Measurements from ENCODE around the gene CFAP410. TPM values are rescaled to one million over a fixed set of nuclear protein-coding genes. Genes with fewer than 3 reads are reported as not detected.

Gene CFAP410
- total RNA-seq, 3 donors from 2014 or later (not counting 1 experiment from before 2014, with no cell fraction given), result 43.6 to 47.4 (median 46.7) TPM

DNA sequence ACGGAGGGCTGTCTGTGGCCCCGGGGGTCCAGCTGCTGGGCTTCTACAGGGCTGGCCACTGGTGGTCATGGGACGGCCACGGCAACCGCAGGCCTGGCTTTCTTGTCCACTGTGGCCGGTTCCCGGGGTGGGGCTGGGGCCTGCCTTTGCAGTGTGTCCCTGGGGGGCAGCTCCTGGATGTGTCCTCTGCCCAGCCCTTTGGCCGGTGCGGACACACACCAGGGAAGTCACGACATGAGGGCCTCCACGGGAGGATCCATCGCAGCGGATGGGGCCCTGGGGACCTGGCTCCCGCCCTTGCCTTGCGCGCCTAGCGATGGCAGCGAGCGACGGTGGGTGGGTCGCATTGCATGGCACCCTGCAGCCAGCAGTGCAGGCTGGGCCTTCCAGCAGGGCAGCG lies 21.3 kb downstream of the CFAP410 start:
- Histone ChIP-seq H3K27me3 (ENCODE audit: control insufficient read depth, insufficient read depth, low read length) (no peaks in the 10 kb centered on the region), H3K4me1 (ENCODE audit: control insufficient read depth, insufficient read depth, low read length) (no peaks in the 10 kb centered on the region), H3K36me3 (ENCODE audit: control insufficient read depth, insufficient read depth, low read length) (peaks cover 36% of the 10 kb centered on the region), H3K9me3 (ENCODE audit: control insufficient read depth, insufficient read depth, low read length) (no peaks in the 10 kb centered on the region), H3K27ac (ENCODE audit: low read length) (no peak overlapping the region), H3K4me3 (ENCODE audit: low read length) (no peak overlapping the region)
- no peak overlapping the region for H3K4me3 Mint-ChIP-seq
- intact Hi-C loops (cut with micrococcal nuclease), result no loop called here
- TF ChIP-seq, protein P1, sequence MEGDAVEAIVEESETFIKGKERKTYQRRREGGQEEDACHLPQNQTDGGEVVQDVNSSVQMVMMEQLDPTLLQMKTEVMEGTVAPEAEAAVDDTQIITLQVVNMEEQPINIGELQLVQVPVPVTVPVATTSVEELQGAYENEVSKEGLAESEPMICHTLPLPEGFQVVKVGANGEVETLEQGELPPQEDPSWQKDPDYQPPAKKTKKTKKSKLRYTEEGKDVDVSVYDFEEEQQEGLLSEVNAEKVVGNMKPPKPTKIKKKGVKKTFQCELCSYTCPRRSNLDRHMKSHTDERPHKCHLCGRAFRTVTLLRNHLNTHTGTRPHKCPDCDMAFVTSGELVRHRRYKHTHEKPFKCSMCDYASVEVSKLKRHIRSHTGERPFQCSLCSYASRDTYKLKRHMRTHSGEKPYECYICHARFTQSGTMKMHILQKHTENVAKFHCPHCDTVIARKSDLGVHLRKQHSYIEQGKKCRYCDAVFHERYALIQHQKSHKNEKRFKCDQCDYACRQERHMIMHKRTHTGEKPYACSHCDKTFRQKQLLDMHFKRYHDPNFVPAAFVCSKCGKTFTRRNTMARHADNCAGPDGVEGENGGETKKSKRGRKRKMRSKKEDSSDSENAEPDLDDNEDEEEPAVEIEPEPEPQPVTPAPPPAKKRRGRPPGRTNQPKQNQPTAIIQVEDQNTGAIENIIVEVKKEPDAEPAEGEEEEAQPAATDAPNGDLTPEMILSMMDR (IDR thresholded peaks at IDR 0.05), result no peak
- DNase-seq (no peak), ATAC-seq (no peak)
- 95% methylated on average over 22 of the region's 22 CpGs for WGBS (ENCODE audit: insufficient coverage)
- no peaks in the 10 kb centered on the region for H3K27me3 Mint-ChIP-seq (ENCODE audit: low read depth in 2 of 2)
- no peaks in the 10 kb centered on the region for H3K9me3 Mint-ChIP-seq
- H3K4me1 Mint-ChIP-seq, result peaks cover 0 to 4% of the 10 kb centered on the region in 2 donors
- no peak overlapping the region for H3K27ac Mint-ChIP-seq
- no peaks in the 10 kb centered on the region for H3K36me3 Mint-ChIP-seq

DNA sequence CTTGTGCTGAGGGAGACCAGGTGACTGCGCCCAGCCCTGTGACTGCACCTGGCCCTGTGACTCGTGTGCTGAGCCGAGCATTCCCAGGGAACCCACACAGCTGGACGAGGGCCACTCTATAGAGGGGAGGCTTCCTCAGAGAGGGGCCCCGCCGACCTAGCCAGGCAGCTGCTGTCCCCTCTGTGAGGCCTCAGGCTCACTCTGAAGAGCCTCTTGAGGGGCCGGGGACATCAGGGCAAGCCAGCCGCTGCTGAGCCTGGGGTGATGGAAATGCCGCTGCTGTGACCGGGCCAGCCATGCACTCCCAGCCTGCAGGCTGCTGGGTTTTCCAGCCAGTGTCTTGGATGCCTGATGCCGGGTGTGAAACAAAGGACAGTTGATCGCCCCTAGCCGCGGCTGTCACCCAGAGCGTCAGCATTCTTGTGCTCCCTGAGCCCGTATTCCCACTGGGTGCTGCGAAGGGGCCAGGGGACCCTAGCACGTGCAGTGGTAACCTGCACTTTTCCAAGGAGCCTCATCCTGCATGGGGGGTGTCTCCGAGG lies 21.9 kb downstream of the CFAP410 start:
- Histone ChIP-seq H3K4me1 (ENCODE audit: control insufficient read depth, insufficient read depth, low read length) (no peaks in the 10 kb centered on the region), H3K27me3 (ENCODE audit: control insufficient read depth, insufficient read depth, low read length) (no peaks in the 10 kb centered on the region), H3K9me3 (ENCODE audit: control insufficient read depth, insufficient read depth, low read length) (no peaks in the 10 kb centered on the region), H3K27ac (ENCODE audit: low read length) (no peak overlapping the region), H3K4me3 (ENCODE audit: low read length) (no peak overlapping the region), H3K36me3 (ENCODE audit: control insufficient read depth, insufficient read depth, low read length) (peaks cover 37% of the 10 kb centered on the region)
- intact Hi-C loops (cut with micrococcal nuclease), result no loop called here
- no peak overlapping the region for H3K27ac Mint-ChIP-seq
- no peaks in the 10 kb centered on the region for H3K27me3 Mint-ChIP-seq (ENCODE audit: low read depth in 2 of 2)
- no peaks in the 10 kb centered on the region for H3K9me3 Mint-ChIP-seq
- WGBS (ENCODE audit: insufficient coverage), result 97% methylated on average over 19 of the region's 19 CpGs
- TF ChIP-seq, protein P1 (IDR thresholded peaks at IDR 0.05), result no peak
- DNase-seq (no peak), ATAC-seq (no peak)
- H3K36me3 Mint-ChIP-seq, result no peaks in the 10 kb centered on the region
- H3K4me1 Mint-ChIP-seq, result peaks cover 0 to 4% of the 10 kb centered on the region in 2 donors
- no peak overlapping the region for H3K4me3 Mint-ChIP-seq

DNA sequence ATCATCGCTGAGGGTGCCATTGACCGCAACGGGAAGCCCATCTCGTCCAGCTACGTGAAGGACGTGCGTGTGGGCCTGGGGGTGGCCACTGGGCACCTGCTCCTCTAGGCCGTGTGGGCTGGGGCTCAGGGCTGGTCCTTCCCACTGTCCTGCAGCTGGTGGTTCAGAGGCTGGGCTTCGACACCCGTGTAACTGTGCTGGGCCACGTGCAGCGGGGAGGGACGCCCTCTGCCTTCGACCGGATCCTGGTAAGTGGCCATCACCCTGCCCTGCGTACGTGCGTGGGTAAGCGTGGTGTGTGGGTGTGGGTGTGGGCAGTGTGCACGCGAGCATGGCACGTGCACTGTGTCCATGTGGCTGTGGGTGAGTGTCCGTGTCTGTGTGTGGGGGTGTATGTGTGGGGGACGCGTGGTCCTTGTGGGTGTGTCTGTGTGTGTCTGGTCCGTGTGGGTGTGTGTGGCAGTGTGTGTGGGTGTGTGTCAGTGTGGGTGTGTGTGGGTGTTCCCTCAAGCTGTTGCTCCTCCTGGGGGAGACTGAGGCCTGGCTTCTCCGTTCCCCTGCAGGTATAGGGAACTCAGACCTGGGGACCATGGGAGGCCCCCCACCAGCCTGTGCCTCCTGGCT lies 22.8 kb downstream of the CFAP410 start:
- 93% methylated on average over 27 of the region's 27 CpGs for WGBS (ENCODE audit: insufficient coverage)
- Mint-ChIP-seq H3K4me3 (no peak overlapping the region), H3K27ac (no peak overlapping the region), H3K27me3 (ENCODE audit: low read depth in 2 of 2) (no peaks in the 10 kb centered on the region), H3K9me3 (no peaks in the 10 kb centered on the region), H3K4me1 (peaks cover 0 to 5% of the 10 kb centered on the region in 2 donors), H3K36me3 (no peaks in the 10 kb centered on the region)
- no peak for ATAC-seq
- no peaks in the 10 kb centered on the region for H3K9me3 ChIP-seq (ENCODE audit: control insufficient read depth, insufficient read depth, low read length)
- TF ChIP-seq, protein P1 (IDR thresholded peaks at IDR 0.05), result no peak
- no peaks in the 10 kb centered on the region for H3K27me3 ChIP-seq (ENCODE audit: control insufficient read depth, insufficient read depth, low read length)
- H3K36me3 ChIP-seq (ENCODE audit: control insufficient read depth, insufficient read depth, low read length), result peaks cover 36% of the 10 kb centered on the region
- DNase-seq, result no peak
- no peak overlapping the region for H3K4me3 ChIP-seq (ENCODE audit: low read length)
- no peaks in the 10 kb centered on the region for H3K4me1 ChIP-seq (ENCODE audit: control insufficient read depth, insufficient read depth, low read length)
- no peak overlapping the region for H3K27ac ChIP-seq (ENCODE audit: low read length)
- intact Hi-C loops (cut with micrococcal nuclease), result no loop called here
